K562 (cell line): ENCODE results near the gene REEP3.
A peak's percentile ranks its signal among the peaks of the same experiment; 100 is the strongest.

Experiments
- CBX2 ChIP-seq: fragments of 200-600 bp; sonication (generic); IDR thresholded peaks from one replicate; pipeline ENCODE4 v1.6.1; 2012; ENCODE audit warnings: mild to moderate bottlenecking, low read length, inconsistent platforms; ENCODE audit not compliant: insufficient read depth, poor library complexity, severe bottlenecking
- EP300 ChIP-seq: IDR thresholded peaks from 2 replicates; pipeline ENCODE4 v1.6.1; 2012; ENCODE audit warnings: low read length, improper control_type of control experiment
- KAT2B ChIP-seq: IDR thresholded peaks from one replicate; pipeline ENCODE4 v1.6.1; 2012; ENCODE audit warnings: low read depth, mild to moderate bottlenecking, control low read depth, inconsistent platforms, low read length, moderate library complexity
- NFIC ChIP-seq: fragments of 450-650 bp; IDR thresholded peaks from 2 replicates; pipeline ENCODE4 v1.6.1; 2017; ENCODE audit warnings: mild to moderate bottlenecking, inconsistent platforms
- SREBF1 ChIP-seq: fragments of 150-350 bp; IDR thresholded peaks from 2 replicates; pipeline ENCODE4 v1.6.1; 2014; ENCODE audit warnings: antibody characterized with exemption, low read depth, low read length, borderline replicate concordance
- USF2 ChIP-seq: sonication (generic); formaldehyde crosslinking; IDR thresholded peaks from 2 replicates; pipeline ENCODE4 v1.5.0; 2020; ENCODE audit warnings: missing genetic modification reagents
- ZNF668 ChIP-seq: fragments of 250-450 bp; sonication (Bioruptor Pico); IDR thresholded peaks from 2 replicates; pipeline ENCODE4 v1.8.0; 2022; ENCODE audit warnings: mild to moderate bottlenecking, inconsistent platforms
- TF ChIP-seq, protein P1 (sequence below): fragments of 250-450 bp; sonication (Bioruptor Pico); IDR thresholded peaks from 2 replicates; pipeline ENCODE4 v1.5.0; 2021

DNA sequence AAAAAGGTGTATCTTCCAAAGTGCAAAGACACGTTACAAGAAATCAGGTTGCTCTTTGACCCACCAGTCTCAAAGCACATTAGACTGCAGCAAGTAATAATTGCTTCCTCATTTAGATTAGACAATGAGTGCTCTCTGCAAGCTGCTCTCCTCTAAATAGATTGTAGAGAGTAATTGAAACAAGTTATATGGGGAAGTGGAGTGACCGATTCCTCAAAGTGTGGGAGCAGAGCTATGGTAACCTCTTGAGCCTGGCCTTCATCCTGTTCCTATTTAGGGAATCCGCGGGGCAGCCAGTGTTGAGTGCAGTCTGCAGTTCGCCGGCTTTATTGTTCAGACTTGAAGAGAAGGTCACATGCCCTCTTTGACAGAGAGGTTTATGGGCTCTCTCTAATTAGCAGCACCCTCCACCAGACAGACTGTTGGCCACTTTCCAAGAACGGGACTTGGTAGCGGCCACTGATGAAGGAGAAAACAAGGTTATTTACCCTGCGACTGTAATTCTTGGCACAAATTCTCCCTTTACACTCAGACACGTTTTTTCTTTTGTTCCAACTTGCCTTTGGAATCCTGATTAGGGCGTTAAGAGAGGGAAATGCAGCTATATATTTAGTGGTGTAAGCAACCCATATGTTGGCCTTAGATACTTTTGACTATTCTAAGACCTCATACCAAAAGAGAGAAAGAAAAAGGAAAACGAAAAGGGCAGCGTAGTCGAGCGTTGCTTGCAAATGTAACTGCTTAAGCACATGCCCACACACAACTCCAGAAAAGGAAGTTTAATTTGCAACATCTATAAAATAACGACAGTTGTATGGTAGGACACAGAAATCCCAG, 107.5 kb downstream of the REEP3 start:
- TF ChIP-seq SREBF1 (no peak), ZNF668 (CRISPR knock-in tag) (no peak), EP300 (no peak), CBX2 (no peak), NFIC (peak; percentile 95), USF2 (CRISPR knock-in tag) (peak; percentile 68), KAT2B (no peak)
- TF ChIP-seq, protein P1, sequence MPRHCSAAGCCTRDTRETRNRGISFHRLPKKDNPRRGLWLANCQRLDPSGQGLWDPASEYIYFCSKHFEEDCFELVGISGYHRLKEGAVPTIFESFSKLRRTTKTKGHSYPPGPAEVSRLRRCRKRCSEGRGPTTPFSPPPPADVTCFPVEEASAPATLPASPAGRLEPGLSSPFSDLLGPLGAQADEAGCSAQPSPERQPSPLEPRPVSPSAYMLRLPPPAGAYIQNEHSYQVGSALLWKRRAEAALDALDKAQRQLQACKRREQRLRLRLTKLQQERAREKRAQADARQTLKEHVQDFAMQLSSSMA = no peak
